WERI-Rb-1 (cell line): ENCODE measurements around the gene NKX2-4.

ENCODE experiments used
- DNase-seq: peaks from one replicate; pipeline ENCODE4 v3.0.0-alpha.2; 2020
- H3K27ac ChIP-seq: fragments of 250-450 bp; sonication (Bioruptor Pico); 2 replicates; pipeline ENCODE4 v1.5.1; 2020; ENCODE audit warnings: mild to moderate bottlenecking, moderate library complexity
- H3K27me3 ChIP-seq: fragments of 250-450 bp; sonication (Bioruptor Pico); 2 replicates; pipeline ENCODE4 v1.5.1; 2021; ENCODE audit warnings: mild to moderate bottlenecking, low read depth, moderate library complexity; ENCODE audit not compliant: insufficient read depth, severe bottlenecking
- H3K36me3 ChIP-seq: fragments of 250-450 bp; sonication (Bioruptor Pico); 2 replicates; pipeline ENCODE4 v1.5.1; 2020; ENCODE audit warnings: mild to moderate bottlenecking, moderate library complexity
- H3K4me3 ChIP-seq: 2 replicates; pipeline ENCODE4 v1.5.1; 2011; ENCODE audit warnings: low read depth, mild to moderate bottlenecking, control low read depth, low read length
- H3K9me3 ChIP-seq: fragments of 250-450 bp; sonication (Bioruptor Pico); 2 replicates; pipeline ENCODE4 v1.5.1; 2021; ENCODE audit warnings: mild to moderate bottlenecking, moderate library complexity; ENCODE audit not compliant: severe bottlenecking
- TF ChIP-seq, protein P1 (sequence below): IDR thresholded peaks from 2 replicates; pipeline ENCODE4 v1.5.1; 2011; ENCODE audit warnings: low read depth, mild to moderate bottlenecking, control low read depth, inconsistent platforms, low read length

NKX2-4 gene

GRCh38 chr20:21384308-21384892 is 12.9 kb downstream of the NKX2-4 start:
- no peak overlapping the region for H3K27ac ChIP-seq
- peaks cover 52% of the 10 kb centered on the region for H3K36me3 ChIP-seq

DNA sequence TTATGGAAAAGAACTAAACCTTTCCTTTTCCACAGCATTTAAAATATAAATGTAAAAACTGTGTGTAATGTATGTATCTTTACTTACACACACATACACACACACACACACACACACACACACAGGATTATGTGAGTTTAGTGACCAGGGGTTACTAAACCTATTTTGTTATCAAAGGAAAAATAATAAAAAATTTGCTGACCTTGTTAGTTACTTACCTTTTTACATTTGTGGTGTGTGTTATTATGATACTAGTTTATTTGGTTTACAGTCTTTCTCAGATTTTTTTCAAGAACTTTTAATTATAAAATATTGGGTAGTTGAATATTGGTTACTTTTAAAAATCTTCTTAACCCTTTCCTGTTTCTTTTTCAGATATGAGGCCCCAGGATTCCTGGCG is 15.7 kb downstream of the NKX2-4 start:
- TF ChIP-seq, protein P1, sequence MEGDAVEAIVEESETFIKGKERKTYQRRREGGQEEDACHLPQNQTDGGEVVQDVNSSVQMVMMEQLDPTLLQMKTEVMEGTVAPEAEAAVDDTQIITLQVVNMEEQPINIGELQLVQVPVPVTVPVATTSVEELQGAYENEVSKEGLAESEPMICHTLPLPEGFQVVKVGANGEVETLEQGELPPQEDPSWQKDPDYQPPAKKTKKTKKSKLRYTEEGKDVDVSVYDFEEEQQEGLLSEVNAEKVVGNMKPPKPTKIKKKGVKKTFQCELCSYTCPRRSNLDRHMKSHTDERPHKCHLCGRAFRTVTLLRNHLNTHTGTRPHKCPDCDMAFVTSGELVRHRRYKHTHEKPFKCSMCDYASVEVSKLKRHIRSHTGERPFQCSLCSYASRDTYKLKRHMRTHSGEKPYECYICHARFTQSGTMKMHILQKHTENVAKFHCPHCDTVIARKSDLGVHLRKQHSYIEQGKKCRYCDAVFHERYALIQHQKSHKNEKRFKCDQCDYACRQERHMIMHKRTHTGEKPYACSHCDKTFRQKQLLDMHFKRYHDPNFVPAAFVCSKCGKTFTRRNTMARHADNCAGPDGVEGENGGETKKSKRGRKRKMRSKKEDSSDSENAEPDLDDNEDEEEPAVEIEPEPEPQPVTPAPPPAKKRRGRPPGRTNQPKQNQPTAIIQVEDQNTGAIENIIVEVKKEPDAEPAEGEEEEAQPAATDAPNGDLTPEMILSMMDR = no peak
- no peak for DNase-seq
- Histone ChIP-seq H3K27me3 (no peaks in the 10 kb centered on the region), H3K4me3 (no peak overlapping the region), H3K36me3 (peaks cover 54% of the 10 kb centered on the region), H3K27ac (no peak overlapping the region), H3K9me3 (no peaks in the 10 kb centered on the region)

More at GRCh38 chr20:21384308-21384892, 12.9 kb downstream of the NKX2-4 start:
- Histone ChIP-seq H3K27me3 (no peaks in the 10 kb centered on the region), H3K9me3 (no peaks in the 10 kb centered on the region), H3K4me3 (no peak overlapping the region)
- TF ChIP-seq, protein P1 = no peak
- no peak for DNase-seq

- TF ChIP-seq, protein P1 = no peak
Observed at GRCh38 chr20:21380711-21381110, 16.6 kb downstream of the NKX2-4 start.

DNA sequence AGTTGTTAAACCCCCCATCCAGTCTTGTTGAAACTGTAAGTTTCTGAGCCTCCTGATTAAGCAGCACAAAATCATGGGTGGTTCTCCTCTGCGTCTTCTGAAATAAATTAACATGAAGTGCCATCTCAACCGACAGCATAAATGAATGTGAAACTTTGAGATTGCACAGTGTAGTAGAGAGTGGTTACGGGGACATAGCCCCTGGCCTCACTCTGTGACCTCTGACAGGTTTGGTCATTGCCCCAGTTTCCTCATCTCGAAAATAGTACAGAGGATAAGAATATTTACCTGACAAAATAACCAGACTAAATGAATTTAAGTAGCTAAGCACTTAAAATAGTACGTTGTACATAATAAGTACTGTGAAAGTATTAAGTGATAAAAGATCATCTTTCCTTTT is 19.1 kb downstream of the NKX2-4 start:
- Histone ChIP-seq H3K36me3 (peaks cover 35% of the 10 kb centered on the region), H3K27ac (no peak overlapping the region), H3K27me3 (no peaks in the 10 kb centered on the region), H3K4me3 (no peak overlapping the region), H3K9me3 (no peaks in the 10 kb centered on the region)
- TF ChIP-seq, protein P1 = no peak
- no peak for DNase-seq

More at GRCh38 chr20:21380711-21381110, 16.6 kb downstream of the NKX2-4 start:
- no peak overlapping the region for H3K27ac ChIP-seq
- no peaks in the 10 kb centered on the region for H3K9me3 ChIP-seq
- peaks cover 53% of the 10 kb centered on the region for H3K36me3 ChIP-seq
- no peak overlapping the region for H3K4me3 ChIP-seq
- DNase-seq = no peak
- H3K27me3 ChIP-seq = no peaks in the 10 kb centered on the region

DNA sequence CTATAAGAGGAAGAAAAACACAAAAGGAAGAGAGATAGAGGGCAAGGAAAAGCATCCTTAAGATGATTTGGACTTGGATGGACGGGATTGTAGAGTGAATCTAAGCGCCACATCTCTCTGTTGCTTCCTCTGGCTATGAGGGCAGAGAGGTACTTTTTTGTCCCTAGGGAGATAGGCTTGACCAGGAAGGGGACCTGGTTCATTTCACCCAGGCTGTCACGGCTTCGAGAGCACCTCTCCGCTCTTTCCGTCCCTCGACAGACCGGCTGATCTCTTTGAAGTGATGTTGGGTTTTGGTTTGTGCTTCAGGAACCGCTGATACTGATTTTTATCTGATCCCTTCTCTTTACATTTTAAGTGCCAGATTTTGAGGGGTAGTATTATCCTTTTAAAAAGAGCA is 19.6 kb downstream of the NKX2-4 start:
- H3K4me3 ChIP-seq = no peak overlapping the region
- H3K9me3 ChIP-seq = no peaks in the 10 kb centered on the region
- no peak overlapping the region for H3K27ac ChIP-seq
- peaks cover 37% of the 10 kb centered on the region for H3K36me3 ChIP-seq
- TF ChIP-seq, protein P1 = no peak
- no peak for DNase-seq
- no peaks in the 10 kb centered on the region for H3K27me3 ChIP-seq

DNA sequence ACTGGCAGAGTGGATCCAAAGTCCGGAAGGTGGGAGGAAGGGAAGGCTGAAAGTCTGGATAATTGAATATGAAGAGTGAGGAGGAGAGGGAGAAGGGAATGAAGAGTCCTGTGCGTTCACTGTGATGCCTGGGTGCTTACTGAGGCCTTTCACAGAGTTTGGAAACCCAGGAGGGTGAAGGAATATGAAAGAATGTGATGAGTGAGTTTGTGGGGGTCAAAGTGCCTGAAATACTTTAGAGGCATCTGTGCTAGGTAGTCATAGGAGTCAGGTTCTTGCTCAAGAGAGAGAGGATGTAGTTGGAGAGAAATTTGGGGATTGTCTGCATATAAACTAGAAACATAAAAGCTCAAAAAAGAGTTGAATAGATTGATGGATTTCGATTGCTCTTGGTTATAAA is 20.7 kb downstream of the NKX2-4 start:
- no peaks in the 10 kb centered on the region for H3K9me3 ChIP-seq
- H3K36me3 ChIP-seq = peaks cover 31% of the 10 kb centered on the region
- H3K4me3 ChIP-seq = no peak overlapping the region
- TF ChIP-seq, protein P1 = no peak
- H3K27me3 ChIP-seq = no peaks in the 10 kb centered on the region
- no peak for DNase-seq
- no peak overlapping the region for H3K27ac ChIP-seq
